ENCODE data around the gene GIT1. TPM values are rescaled to one million over a fixed set of nuclear protein-coding genes. Genes with fewer than 3 reads are reported as not detected.

The GIT1 gene
- total and polyA plus RNA-seq, 2 of the 13 experiments (the other 11 are each of a cell fraction or from before 2014, with no cell fraction given) = 14.2 to 30.8 TPM

DNA sequence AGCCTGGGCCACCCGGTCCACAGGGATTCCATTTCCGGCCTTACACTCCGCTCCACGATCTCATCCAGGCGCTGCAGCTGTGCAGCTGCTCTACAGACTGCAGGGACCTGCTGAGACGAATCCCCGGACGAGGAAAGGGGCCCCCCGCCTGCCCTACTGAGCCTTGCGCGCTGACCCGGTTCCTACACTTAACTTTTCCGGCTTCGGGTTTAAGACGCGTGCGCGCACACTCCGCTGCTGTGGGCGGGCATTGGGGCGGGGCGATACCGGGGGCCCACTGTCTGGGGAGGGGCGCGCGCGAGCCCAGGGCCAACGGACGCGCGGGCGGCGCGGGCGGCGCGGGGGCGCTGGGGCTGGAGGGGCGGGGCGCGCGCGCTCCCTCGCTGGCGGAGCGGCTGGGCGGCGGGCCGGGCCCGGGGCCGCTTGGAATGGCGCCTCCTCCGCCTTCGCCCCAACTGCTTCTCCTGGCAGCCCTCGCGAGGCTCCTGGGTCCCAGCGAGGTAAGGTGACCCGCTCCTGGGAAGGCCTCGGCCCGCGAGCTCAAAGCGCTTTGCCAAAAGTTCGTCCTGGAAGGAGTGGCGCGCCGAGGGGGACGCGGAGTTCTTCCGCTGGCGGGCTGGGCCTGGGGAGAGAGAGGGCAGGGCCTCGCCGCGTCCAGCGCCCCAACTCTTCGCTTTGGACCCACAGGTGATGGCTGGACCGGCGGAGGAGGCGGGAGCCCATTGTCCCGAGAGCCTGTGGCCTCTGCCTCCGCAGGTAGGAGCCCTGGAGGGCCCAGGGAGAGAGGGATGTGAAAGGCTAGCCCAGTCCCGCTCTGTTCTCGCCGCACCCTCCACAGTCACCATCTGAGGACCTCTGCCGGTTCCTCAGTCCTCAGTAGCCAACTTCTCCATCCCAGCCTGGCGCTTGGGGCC, 20.9 kb downstream of the GIT1 start, which contains the start of gene TP53I13 (continued):
- TF ChIP-seq SMARCE1 (IDR thresholded peaks at IDR 0.05; ENCODE audit: borderline replicate concordance) (no peak), NR1H2 (CRISPR knock-in tag; IDR thresholded peaks at IDR 0.05; ENCODE audit: borderline replicate concordance, low read depth) (no peak), KDM5A (IDR thresholded peaks at IDR 0.05; ENCODE audit: borderline replicate concordance, low read length) (0 out of 2 replicates have a peak, but pooled peaks have one; percentile 33), HOXA3 (CRISPR knock-in tag; IDR thresholded peaks at IDR 0.05) (peak; percentile 8; the same call in 1 of the 2 replicates), ZNF747 (CRISPR knock-in tag; IDR thresholded peaks at IDR 0.05; ENCODE audit: borderline replicate concordance) (no peak; the same call in 1 of the 2 replicates), SMC3 (IDR thresholded peaks at IDR 0.05; ENCODE audit: low read length) (no peak), ZNF720 (CRISPR knock-in tag; IDR thresholded peaks at IDR 0.05) (no peak), EEA1 (CRISPR knock-in tag; IDR thresholded peaks at IDR 0.05; ENCODE audit: borderline replicate concordance) (no peak), NFIB (CRISPR knock-in tag; IDR thresholded peaks at IDR 0.05; ENCODE audit: borderline replicate concordance) (no peak), NKX3-1 (CRISPR knock-in tag; IDR thresholded peaks at IDR 0.05) (0 out of 2 replicates have a peak, but pooled peaks have one; percentile 59), PTBP1 (IDR thresholded peaks at IDR 0.05; ENCODE audit: low read depth, low read length, poor library complexity, severe bottlenecking) (no peak), ZNF34 (CRISPR knock-in tag; IDR thresholded peaks at IDR 0.05; ENCODE audit: borderline replicate concordance) (0 out of 2 replicates have a peak, but pooled peaks have one; percentile 20), YY1 (IDR thresholded peaks at IDR 0.05; ENCODE audit: insufficient read depth, insufficient replicate concordance, low read depth, low read length) (peak; percentile 57), ZZZ3 (CRISPR knock-in tag; IDR thresholded peaks at IDR 0.05; ENCODE audit: borderline replicate concordance) (no peak), ZNF296 (CRISPR knock-in tag; conservative IDR thresholded peaks at IDR 0.05) (no peak), RFX1 (IDR thresholded peaks at IDR 0.05) (no peak), GPN1 (CRISPR knock-in tag; IDR thresholded peaks at IDR 0.05; ENCODE audit: borderline replicate concordance) (0 out of 2 replicates have a peak, but pooled peaks have one; percentile 32)
- TF ChIP-seq, protein P1, sequence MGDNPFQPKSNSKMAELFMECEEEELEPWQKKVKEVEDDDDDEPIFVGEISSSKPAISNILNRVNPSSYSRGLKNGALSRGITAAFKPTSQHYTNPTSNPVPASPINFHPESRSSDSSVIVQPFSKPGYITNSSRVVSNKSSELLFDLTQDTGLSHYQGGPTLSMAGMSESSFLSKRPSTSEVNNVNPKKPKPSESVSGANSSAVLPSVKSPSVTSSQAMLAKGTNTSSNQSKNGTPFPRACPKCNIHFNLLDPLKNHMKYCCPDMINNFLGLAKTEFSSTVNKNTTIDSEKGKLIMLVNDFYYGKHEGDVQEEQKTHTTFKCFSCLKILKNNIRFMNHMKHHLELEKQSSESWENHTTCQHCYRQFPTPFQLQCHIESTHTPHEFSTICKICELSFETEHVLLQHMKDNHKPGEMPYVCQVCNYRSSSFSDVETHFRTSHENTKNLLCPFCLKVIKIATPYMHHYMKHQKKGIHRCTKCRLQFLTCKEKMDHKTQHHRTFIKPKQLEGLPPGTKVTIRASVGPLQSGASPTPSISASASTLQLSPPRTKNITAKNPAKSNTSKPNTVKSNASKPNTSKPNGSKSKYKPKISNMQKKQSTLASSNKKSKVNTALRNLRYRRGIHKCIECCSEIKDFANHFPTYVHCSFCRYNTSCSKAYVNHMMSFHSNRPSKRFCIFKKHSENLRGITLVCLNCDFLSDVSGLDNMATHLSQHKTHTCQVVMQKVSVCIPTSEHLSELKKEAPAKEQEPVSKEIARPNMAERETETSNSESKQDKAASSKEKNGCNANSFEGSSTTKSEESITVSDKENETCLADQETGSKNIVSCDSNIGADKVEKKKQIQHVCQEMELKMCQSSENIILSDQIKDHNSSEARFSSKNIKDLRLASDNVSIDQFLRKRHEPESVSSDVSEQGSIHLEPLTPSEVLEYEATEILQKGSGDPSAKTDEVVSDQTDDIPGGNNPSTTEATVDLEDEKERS (CRISPR knock-in tag; IDR thresholded peaks at IDR 0.05) = no peak
- TF ChIP-seq, protein P2, sequence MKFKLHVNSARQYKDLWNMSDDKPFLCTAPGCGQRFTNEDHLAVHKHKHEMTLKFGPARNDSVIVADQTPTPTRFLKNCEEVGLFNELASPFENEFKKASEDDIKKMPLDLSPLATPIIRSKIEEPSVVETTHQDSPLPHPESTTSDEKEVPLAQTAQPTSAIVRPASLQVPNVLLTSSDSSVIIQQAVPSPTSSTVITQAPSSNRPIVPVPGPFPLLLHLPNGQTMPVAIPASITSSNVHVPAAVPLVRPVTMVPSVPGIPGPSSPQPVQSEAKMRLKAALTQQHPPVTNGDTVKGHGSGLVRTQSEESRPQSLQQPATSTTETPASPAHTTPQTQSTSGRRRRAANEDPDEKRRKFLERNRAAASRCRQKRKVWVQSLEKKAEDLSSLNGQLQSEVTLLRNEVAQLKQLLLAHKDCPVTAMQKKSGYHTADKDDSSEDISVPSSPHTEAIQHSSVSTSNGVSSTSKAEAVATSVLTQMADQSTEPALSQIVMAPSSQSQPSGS (CRISPR knock-in tag; IDR thresholded peaks at IDR 0.05) = peak; percentile 39; the same call in 1 of the 2 replicates
- TF ChIP-seq, protein P3, sequence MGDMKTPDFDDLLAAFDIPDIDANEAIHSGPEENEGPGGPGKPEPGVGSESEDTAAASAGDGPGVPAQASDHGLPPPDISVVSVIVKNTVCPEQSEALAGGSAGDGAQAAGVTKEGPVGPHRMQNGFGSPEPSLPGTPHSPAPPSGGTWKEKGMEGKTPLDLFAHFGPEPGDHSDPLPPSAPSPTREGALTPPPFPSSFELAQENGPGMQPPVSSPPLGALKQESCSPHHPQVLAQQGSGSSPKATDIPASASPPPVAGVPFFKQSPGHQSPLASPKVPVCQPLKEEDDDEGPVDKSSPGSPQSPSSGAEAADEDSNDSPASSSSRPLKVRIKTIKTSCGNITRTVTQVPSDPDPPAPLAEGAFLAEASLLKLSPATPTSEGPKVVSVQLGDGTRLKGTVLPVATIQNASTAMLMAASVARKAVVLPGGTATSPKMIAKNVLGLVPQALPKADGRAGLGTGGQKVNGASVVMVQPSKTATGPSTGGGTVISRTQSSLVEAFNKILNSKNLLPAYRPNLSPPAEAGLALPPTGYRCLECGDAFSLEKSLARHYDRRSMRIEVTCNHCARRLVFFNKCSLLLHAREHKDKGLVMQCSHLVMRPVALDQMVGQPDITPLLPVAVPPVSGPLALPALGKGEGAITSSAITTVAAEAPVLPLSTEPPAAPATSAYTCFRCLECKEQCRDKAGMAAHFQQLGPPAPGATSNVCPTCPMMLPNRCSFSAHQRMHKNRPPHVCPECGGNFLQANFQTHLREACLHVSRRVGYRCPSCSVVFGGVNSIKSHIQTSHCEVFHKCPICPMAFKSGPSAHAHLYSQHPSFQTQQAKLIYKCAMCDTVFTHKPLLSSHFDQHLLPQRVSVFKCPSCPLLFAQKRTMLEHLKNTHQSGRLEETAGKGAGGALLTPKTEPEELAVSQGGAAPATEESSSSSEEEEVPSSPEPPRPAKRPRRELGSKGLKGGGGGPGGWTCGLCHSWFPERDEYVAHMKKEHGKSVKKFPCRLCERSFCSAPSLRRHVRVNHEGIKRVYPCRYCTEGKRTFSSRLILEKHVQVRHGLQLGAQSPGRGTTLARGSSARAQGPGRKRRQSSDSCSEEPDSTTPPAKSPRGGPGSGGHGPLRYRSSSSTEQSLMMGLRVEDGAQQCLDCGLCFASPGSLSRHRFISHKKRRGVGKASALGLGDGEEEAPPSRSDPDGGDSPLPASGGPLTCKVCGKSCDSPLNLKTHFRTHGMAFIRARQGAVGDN (CRISPR knock-in tag; IDR thresholded peaks at IDR 0.05) = peak; percentile 70
